ENCODE results near the gene CACNG7. TPM values are rescaled to one million over a fixed set of nuclear protein-coding genes. Genes with fewer than 3 reads are reported as not detected.

CACNG7 gene
- polyA plus RNA-seq, 3 donors = not detected

GRCh38 chr19:53993448-53993847 is 84.4 kb downstream of the CACNG7 start:
- peaks cover 5 to 7% of the 10 kb centered on the region in 2 donors for H3K36me3 Mint-ChIP-seq
- Histone ChIP-seq H3K27me3 (ENCODE audit: control insufficient read depth in 2 of 2, insufficient read depth in 2 of 2, low read length in 2 of 2) (peaks cover 29 to 69% of the 10 kb centered on the region in 2 donors), H3K4me1 (ENCODE audit: control insufficient read depth in 1 of 2, insufficient read depth in 2 of 2, low read length in 2 of 2) (peaks cover 5 to 8% of the 10 kb centered on the region in 2 donors), H3K9ac (ENCODE audit: insufficient read depth, low read length, poor library complexity, severe bottlenecking) (no peak overlapping the region), H3K4me2 (replicated peaks; ENCODE audit: extremely low read depth, low read length, poor library complexity, severe bottlenecking) (no peak overlapping the region), H4K20me1 (ENCODE audit: insufficient read depth, low read length) (no peaks in the 10 kb centered on the region), H3K79me2 (ENCODE audit: insufficient read depth, low read length) (no peaks in the 10 kb centered on the region), H3K27ac (ENCODE audit: low read depth in 1 of 2, low read length in 2 of 2) (no peak overlapping the region), H3K36me3 (replicated peaks in 1 of 2; ENCODE audit: control insufficient read depth in 1 of 2, insufficient read depth in 2 of 2, low read length in 2 of 2) (no peaks in the 10 kb centered on the region), H3K4me3 (replicated peaks in 1 of 3; ENCODE audit: low read depth in 2 of 3, low read length in 3 of 3) (no peak overlapping the region), H3K9me3 (replicated peaks in 1 of 2; ENCODE audit: control insufficient read depth in 1 of 2, insufficient read depth in 1 of 2, low read length in 2 of 2) (peaks cover 0 to 7% of the 10 kb centered on the region in 2 donors), H2AFZ (ENCODE audit: insufficient read depth, low read depth, low read length, poor library complexity, severe bottlenecking) (no peak overlapping the region)
- intact Hi-C loops (cut with micrococcal nuclease) = no loop called here
- peak overlapping the region in 1 of 7 donors; percentile 28 for H3K27ac Mint-ChIP-seq
- WGBS (ENCODE audit: insufficient coverage) = 92% methylated on average over 2 of the region's 3 CpGs
- TF ChIP-seq CTCF (IDR thresholded peaks at IDR 0.05) = no peak
- H3K4me1 Mint-ChIP-seq = peaks cover 5% of the 10 kb centered on the region
- H3K9me3 Mint-ChIP-seq = peaks cover 0 to 15% (median 9%) of the 10 kb centered on the region in 7 donors
- H3K27me3 Mint-ChIP-seq (ENCODE audit: low read depth in 3 of 3) = peaks cover 63 to 89% (median 72%) of the 10 kb centered on the region in 3 donors
- peak overlapping the region in 1 of 2 donors; percentile 73 for H3K4me3 Mint-ChIP-seq
- no peak for DNase-seq

Other genes with a start within 250 kb of the CACNG7 start
- 10 to 100 TPM; 40.5 to 64.9 (median 47.0) TPM for gene NLRP12, start 85.0 kb upstream of the CACNG7 start, polyA plus RNA-seq
- 100 to 1,000 TPM; 162 to 310 (median 254) TPM for gene MYADM, start 41.4 kb upstream of the CACNG7 start, polyA plus RNA-seq
- under 1 TPM in 1 of 3 donors, not detected in 2; 0.01 TPM for gene PRKCG, start 27.1 kb upstream of the CACNG7 start, polyA plus RNA-seq
- under 1 TPM in 1 of 3 donors, not detected in 2; 0.05 TPM for gene CACNG8, start 53.7 kb downstream of the CACNG7 start, polyA plus RNA-seq
- under 1 TPM in 2 of 3 donors, not detected in 1; 0.08 to 0.18 TPM for gene CACNG6, start 82.4 kb downstream of the CACNG7 start, polyA plus RNA-seq
- 100 to 1,000 TPM in 2 of 3 donors, 1 to 10 TPM in 1; 3.7 to 172 (median 137) TPM for gene VSTM1, start 154.6 kb downstream of the CACNG7 start, polyA plus RNA-seq
- gene TARM1, start 172.1 kb downstream of the CACNG7 start, polyA plus RNA-seq = 1 to 10 TPM in 1 of 3 donors, under 1 TPM in 1, not detected in 1; 0.89 to 1.2 TPM
- gene OSCAR, start 191.5 kb downstream of the CACNG7 start, polyA plus RNA-seq = 100 to 1,000 TPM in 2 of 3 donors, 10 to 100 TPM in 1; 81.4 to 270 (median 126) TPM
- gene NDUFA3, start 193.6 kb downstream of the CACNG7 start, polyA plus RNA-seq = 100 to 1,000 TPM in 2 of 3 donors, 10 to 100 TPM in 1; 46.4 to 396 (median 333) TPM
- gene TFPT, start 206.4 kb downstream of the CACNG7 start, polyA plus RNA-seq = 10 to 100 TPM in 1 of 3 donors, 1 to 10 TPM in 2; 7.0 to 11.5 (median 9.5) TPM
- gene PRPF31, start 206.5 kb downstream of the CACNG7 start, polyA plus RNA-seq = 10 to 100 TPM; 34.4 to 51.8 (median 37.6) TPM
- gene CNOT3, start 228.5 kb downstream of the CACNG7 start, polyA plus RNA-seq = 10 to 100 TPM in 1 of 3 donors, 1 to 10 TPM in 2; 3.0 to 22.5 (median 4.2) TPM

Measured in CD14-positive monocyte (primary cell).